NCI-H1092 (cell line): ENCODE data around the gene EPM2AIP1.
"Not testable (repeated sequence)": the region's sequence is repeated elsewhere in the genome, so short reads cannot be mapped to it uniquely, and the experiment has no call there.

Experiments used
- DNase-seq: peaks from one replicate; lab custom pipeline; 2025; lab: John Stamatoyannopoulos, UW

The EPM2AIP1 gene

GRCh38 chr3:36993326-36994283 lies 674 bp upstream of the EPM2AIP1 start, which contains the start of gene MLH1:
Gene MLH1, plus strand, starts transcription at chr3:36993518. Its CDS starts 30 bp downstream, at chr3:36993548.
- DNase-seq: no peak

- DNase-seq: no peak
Measured at GRCh38 chr3:36991923-36992805, 767 bp downstream of the EPM2AIP1 start.

DNA sequence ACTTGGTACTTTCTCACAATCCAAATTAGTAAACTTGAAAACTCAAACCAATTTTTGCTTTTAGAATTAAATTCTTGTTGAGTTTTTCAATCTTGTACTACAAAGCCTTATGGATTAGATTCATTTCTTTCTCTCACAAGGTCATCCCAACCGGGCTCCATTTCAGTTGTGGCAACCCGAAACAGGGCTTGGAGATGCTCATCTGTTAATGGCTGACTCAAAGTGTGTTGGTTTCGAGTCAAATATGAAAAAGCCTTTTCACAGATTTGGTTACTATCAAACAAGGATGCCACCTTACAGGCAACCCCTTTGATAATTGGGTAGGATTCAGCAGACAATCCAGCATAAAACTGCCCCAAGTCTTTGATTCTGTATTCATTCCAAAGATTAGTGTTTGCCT lies 1.8 kb downstream of the EPM2AIP1 start:
- no peak for DNase-seq

DNA sequence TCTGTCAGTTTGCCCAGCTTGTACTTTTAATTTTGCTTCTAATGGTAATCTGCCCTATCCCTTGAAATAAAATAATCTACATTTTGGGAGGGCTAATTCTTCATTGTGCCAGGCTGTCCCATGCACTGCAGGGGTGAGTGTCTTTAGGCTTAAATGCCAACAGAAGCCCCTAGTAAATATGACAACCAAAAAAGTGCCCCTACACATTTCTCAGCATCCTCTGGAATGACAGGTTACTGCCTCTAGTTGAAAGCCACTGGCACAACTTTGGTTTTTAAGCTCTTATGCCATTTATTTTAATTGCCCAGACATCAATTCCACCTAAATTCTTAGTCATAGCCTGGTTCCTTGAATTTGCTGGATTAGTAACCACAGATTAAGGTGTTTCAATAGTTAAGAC lies 3.4 kb downstream of the EPM2AIP1 start:
- DNase-seq: no peak

- no peak for DNase-seq
Measured at GRCh38 chr3:36989005-36989404, 3.9 kb downstream of the EPM2AIP1 start.

DNA sequence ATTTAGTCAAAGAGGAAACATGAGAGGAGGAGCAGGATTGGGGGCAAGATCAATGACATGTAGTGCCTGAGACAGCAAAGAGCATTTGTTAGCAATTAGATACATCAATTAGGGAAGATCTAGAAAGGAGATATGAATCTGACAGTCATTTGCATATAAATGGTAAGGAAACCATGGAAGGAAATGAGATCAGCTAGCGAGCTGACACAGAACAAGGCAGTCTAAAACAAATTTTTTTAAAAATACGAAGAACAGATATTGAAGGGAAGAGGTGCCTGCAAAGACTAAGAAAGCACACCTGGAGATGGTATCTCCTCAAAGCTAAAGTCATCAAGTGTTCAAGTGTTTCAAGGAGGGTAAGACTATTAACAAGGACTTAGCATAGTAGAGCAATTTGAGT lies 4.6 kb downstream of the EPM2AIP1 start:
- no peak for DNase-seq

DNA sequence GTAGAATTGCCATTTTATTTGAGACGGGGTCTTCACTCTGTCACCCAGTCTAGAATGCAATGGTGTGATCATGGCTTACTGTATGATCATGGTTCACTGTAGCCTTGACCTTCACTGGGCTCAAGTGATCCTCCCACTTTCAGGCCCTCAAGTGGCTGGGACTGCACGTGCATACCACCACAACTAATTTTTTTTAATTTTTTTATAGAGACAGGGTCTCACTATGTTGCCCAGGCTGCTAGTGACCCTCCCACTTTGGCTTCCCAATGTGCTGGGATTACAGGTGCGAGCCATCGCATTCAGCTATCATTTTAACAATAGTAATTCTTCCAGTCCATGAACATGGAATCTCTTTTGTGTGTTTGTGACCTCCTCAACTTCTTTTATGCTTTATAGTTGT lies 11.9 kb downstream of the EPM2AIP1 start:
- no peak for DNase-seq

- DNase-seq: no peak
Measured at GRCh38 chr3:36973139-36973538, 19.8 kb downstream of the EPM2AIP1 start.

DNA sequence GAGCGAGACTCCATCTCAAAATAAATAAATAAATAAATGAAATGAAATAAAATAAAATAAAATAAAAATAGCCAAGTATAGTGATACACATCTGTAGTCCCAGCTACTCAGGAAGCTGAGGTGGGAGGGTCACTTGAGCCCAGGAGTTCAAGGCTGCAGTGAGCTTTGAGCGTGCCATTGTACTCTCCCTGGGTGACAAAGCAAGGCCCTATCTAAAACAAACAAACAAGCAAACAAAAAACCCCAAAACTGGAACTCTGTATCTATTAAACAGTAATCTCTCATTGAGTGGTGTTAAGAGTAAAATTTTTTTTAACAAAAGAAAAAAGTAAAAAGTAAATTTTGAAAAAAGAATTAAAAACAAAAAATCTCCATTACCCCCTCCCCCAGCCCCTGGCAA lies 20.8 kb downstream of the EPM2AIP1 start:
- DNase-seq: no peak

- peak; percentile 77 for DNase-seq
Measured at GRCh38 chr3:36969540-36970432, 23.1 kb downstream of the EPM2AIP1 start.

DNA sequence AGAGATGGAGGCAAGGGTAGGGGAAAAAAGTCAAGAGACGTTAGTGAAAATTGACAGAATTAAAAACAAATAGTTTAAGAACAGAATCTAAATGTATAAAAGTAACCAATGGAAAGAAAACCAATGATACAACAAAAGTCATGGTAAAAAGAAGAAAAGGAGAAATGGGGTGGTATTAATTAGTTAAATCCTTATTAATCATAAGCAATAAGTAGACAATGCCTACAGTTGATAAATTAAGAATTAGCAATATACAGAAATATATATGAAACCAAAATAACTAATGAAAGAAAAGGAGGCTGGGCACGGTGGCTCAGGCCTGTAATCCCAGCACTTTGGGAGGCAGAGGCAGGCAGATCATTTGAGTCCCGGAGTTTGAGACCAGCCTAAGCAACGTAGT lies 23.8 kb downstream of the EPM2AIP1 start:
- no peak for DNase-seq

DNA sequence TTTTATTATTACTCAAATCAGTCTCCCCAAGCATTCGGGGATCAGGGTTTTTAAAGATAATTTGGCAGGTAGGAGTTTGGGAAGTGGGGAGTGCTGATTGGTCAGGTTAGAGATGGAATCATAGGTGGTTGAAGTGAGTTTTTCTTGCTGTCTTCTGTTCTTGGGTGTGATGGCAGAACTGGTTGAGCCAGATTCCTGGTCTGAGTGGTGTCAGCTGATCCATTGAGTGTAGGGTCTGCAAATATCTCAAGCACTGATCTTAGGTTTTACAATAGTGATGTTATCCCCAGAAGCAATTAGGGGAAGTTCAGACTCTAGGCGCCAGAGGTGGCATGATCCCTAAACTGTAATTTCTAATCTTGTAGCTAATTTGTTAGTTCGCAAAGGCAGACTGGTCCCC lies 27.5 kb downstream of the EPM2AIP1 start:
- DNase-seq: no peak

DNA sequence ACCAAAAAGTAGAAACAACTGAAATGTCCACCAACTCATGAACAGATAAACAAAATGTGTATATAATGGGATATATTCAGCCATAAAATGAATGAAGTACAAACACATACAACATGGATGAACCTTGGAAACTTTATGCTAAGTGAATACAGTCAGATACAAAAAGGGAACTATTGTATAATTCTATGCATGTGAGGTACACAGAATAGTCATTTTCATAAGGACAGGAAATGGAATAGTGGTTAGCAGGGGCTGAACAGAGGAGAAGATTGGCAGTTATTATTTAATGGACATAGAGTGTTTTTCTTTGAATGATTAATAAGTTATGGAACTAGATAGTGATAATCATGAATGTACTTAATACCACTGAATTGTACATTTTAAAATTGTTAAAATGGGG lies 28.1 kb downstream of the EPM2AIP1 start:
- DNase-seq: no peak

DNA sequence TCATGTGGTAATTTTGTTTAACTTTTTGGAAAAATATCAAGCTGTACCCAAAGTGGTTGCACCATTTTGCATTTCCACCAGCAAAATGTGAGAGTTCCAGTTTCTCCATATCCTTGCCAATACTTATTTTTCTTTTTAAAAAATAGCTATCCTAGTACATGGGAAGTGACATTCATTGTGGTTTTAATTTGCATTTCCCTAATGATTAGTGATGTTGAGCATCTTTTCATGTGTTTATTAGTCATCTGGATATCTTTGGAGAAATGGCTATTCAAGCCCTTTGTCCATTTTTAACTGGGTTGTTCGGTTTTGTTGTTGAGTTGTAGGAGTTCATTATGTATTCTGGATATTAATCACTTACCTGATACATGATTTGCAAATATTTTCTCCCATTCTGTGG lies 28.6 kb downstream of the EPM2AIP1 start:
- no peak for DNase-seq

GRCh38 chr3:36963008-36963407 lies 29.9 kb downstream of the EPM2AIP1 start:
- DNase-seq: not testable (repeated sequence)

GRCh38 chr3:36960502-36960901 lies 32.4 kb downstream of the EPM2AIP1 start:
- DNase-seq: no peak

DNA sequence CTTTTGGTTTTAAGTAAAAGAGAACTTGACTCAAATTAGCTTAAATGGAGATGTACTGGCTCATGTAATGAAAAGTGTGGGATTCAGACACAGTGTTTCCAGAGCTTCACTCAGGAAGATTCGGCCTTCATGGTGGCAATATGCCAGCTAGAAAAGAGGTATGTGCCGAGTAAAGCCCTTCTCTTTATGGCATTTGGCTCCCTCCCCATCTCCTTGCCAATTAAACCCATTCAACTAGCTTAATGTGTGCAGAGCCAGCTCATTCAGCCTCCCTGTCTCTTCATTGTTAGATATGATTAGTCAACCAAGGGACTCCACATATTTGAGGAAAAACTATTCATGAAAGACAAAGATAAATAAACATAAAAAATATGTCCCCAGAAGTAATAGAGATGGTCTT lies 33.1 kb downstream of the EPM2AIP1 start:
- peak; percentile 89 for DNase-seq

GRCh38 chr3:36957862-36958686 lies 34.9 kb downstream of the EPM2AIP1 start:
- no peak for DNase-seq

- no peak for DNase-seq
Measured at GRCh38 chr3:36957063-36957462, 35.9 kb downstream of the EPM2AIP1 start.

GRCh38 chr3:36956155-36956554 lies 36.8 kb downstream of the EPM2AIP1 start:
- DNase-seq: no peak
